ENCODE data around the gene MACF1.
"Not testable (repeated sequence)": the region's sequence is repeated elsewhere in the genome, so short reads cannot be mapped to it uniquely, and the experiment has no call there.

MACF1 gene

DNA sequence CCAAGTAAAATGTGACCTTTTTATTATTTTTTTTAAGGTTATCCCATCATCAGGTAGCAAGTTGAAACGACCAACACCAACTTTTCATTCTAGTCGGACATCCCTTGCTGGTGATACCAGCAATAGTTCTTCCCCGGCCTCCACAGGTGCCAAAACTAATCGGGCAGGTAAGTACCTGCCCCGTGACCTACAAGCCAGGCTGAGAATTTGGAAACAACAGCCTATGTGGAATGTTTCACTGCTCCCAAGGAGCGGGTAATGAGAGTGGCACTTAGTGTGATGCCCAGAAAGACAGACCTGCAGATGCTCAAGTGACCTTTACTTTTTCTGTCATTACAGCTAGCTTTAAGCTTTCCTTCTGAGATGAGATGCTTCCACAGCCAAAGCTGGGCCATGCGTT, 280.1 kb downstream of the MACF1 start:
- DNase-seq (ENCODE audit: insufficient read length, low spot score) (no peak), FAIRE-seq (no peak)

DNA sequence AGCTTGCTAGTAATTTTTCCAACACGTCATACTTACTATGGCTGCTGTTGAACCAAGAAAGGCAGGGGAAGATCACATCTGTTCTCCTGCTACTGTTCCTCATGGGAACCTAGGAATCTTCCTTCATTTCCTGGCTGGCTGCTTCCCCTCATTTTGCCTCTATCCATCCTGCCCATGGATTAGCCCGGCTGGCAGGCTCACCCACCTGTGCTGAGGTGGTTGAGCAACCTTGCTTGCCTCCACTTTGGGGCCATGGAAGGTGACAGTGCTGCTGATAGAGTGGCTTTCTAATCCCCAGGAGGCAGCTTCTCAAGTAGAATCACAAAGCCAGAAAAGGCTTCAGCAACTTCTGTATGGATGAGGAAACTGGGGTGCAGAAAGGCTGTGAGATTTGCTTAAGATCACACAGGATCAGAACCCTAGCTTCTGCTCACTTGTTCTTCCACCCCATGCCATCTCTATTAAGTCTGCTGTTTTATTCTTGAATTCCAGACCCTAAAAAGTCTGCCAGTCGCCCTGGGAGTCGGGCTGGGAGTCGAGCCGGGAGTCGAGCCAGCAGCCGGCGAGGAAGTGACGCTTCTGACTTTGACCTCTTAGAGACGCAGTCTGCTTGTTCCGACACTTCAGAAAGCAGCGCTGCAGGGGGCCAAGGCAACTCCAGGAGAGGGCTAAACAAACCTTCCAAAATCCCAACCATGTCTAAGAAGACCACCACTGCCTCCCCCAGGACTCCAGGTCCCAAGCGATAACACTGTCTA, 280.7 kb downstream of the MACF1 start:
- FAIRE-seq (no peak), DNase-seq (ENCODE audit: insufficient read length, low spot score) (no peak)

DNA sequence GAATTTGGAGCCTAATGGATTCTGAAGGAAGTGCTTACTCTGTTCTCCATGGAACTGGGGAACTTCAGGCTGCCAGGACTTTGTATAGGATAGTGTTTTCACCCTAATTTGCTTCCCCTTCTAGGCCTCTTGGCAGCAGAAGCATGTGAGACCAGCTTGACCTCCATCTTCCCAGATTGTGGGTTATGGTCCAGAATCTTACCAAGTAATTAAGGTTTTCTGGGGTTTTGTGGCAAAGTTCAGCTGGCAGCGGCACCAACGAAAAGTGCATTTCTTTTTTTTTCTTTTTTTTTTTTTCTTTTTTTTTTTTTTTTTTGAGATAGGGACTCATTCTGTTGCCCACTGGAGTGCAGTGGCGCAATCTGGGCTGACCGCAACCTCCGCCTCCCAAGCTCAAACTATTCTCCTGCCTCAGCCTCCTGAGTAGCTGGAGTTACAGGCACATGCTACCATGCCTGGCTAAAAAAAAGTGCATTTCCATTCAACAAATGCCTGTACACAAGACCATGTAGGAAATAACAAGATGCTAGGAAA, 283.6 kb downstream of the MACF1 start:
- no peak for FAIRE-seq
- no peak for DNase-seq (ENCODE audit: insufficient read length, low spot score)

DNA sequence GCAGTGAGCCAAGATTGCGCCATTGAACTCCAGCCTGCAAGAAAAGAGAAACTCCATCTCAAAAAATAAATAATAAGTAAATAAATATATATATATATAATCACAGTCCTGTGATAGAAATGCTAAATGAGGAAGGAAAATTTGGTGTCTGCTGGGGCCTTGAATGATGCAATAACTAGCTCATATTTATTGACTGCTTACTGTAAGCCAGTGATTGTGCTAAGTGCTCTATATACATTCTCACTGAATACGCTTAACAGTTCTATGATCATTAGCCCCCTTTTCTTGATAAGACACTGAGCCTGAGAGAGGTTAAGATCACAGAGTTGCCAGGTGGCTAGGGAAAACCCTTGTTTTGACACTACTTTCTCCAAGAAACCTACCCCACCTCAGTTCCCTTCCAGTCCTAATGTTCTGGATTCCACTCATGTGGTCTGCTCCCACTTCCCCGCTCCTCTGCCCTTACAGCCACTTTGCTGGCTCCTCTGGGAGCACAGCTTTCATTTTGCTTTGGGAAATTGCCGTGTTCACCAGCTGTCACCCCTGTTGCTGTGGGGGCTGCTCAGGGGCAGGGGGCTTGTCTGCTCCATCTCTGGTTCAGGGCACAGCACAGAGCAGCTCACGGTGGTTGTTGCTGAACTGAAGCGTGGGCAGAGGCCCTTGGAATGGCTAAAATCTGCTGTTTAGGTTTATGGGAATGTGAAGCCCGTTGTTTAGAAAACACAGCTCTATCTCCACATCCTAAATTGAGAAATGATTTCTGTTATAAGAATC, 284.5 kb downstream of the MACF1 start:
- DNase-seq (ENCODE audit: insufficient read length, low spot score) (no peak), FAIRE-seq (no peak)

DNA sequence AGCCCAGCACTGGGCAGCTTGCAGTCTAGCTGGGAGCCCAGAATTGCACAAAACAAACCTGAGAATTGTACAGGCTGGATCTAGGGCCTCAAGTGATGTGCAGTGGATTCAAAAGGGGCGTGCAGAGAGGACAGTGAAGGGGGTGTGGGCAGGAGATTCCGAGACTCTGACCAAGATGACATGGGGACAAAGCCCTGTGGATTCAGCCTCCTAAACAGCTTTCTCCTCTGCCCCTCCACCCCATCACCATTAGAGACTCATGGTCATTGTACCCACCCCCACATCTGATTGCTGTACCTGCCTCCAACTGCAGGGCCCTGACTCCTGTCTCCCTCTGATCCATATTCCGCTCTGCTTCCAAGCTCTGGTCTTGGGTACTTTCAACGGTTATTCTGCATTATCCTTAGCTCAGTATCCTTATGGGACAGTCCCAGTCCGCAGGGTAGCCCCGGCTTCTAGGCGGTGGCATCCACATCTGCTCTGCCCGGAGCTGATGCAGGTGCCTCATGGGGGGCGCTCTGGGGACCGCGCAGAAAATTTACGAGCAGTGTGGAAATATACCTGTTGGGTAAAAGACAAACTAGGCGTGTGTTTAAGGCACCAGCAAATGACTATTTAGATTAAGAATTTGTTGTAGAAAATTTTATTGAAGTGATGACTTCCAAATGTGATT, 285.2 kb downstream of the MACF1 start:
- no peak for DNase-seq (ENCODE audit: insufficient read length, low spot score)
- FAIRE-seq = peak; percentile 23

DNA sequence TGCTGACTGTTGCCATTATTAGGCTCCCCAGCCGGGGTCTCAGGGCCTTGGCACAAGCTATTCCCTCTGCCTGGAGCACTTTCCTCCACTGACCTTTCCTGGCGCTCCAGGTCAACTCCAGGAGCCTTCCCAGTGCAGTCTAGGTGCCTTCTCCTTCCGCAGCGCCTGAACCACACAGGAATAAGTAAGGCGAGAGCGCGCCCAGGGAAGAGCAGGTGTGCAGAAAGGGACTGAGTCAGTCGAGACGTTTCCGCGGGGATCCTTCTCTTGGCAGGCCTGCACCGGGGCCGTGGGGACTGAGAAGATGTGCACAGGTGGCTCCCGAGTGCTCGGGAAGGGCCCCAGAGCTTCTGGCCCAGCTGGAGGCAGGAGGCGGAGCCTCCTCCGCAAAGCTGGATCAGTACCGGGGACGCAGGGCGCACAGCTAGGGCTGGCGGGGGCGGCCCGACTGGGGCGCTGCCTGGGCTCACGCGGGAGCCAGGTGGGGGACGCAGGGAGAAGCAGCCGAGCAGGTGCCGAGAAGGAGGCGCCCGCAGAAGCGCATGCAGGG, 286.2 kb downstream of the MACF1 start:
- DNase-seq (ENCODE audit: insufficient read length, low spot score) (no peak), FAIRE-seq (no peak)

DNA sequence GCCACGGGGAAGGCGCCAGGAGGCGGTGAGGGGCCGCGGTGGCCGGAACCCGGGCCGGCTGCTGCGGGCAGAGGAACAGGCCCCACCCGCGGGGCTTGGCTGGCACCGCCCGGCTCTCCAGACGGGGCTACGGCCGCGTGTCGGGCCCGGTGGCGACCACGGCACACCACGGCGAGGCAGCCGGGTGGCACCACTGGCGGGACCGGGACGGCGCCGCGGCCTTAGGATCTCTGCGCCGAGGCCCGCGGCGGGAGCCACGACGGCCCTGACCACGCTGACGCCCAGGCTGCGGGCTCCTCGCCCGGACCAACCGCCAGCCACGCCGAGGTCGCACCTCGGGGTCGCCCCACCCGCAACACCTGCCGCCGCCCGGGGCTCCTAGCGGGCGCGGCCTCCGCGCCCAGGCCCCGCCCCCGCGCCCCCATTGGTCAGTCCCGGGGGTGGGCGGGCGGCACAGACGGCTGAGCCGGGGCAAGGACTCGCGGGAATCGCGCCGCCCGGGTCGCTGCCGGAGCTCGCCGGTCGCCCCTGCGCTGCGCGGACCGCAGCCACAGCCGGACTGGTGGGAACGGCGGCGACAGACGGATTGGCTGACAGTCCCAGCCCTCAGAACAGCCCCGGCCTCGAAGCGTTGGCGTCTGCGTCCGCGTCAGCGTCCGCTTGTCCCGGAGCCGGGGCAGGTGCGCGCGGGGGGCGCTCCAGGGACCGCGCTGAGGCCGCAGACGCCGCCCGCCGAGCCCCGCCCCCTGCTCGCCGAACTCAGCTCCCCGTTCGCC, 286.8 kb downstream of the MACF1 start, which contains the start of gene BMP8A:
Gene BMP8A, plus strand, starts transcription at position 491 of the 776 bp plus-strand sequence. CDS start 356 bp downstream, outside the sequence.
- FAIRE-seq (peak; percentile 4), DNase-seq (ENCODE audit: insufficient read length, low spot score) (peak; percentile 97)

DNA sequence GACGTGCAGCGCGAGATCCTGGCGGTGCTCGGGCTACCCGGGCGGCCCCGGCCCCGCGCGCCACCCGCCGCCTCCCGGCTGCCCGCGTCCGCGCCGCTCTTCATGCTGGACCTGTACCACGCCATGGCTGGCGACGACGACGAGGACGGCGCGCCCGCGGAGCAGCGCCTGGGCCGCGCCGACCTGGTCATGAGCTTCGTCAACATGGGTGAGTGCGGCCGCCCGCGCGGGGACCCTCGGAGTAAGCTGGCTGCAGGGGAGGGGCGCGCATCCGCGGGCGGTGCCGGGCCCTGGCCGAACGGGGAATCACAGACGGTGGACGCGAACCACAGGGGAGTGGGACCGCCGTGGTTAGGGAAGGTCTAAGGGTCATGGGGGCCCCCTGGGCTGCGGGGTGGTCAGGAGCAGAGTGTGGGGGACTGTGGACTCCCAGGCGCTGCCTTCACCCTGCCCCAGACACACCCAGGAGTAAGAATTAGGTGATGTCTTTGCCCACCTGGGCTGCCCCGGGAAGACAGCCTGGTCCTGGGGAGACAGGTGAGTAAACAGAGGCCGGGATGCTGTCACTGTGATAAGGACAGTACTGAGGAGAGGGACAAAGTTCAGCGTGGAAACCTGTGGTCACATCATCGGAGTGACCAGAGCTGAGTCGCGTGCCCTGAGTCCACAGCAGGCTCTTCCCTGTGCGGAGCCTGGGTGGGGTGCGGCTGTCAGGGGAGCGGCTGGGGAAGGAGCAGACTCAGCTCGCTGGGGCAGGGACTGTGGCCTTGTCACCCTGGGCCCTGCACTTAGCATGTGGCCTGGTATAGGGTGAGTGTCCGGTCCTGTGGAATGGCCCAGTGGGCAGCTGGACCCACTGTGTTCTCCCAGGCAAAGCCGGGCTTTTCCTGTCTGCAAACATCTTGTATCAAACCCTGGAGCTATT, 287.9 kb downstream of the MACF1 start:
- not testable (repeated sequence) for DNase-seq (ENCODE audit: insufficient read length, low spot score); FAIRE-seq

DNA sequence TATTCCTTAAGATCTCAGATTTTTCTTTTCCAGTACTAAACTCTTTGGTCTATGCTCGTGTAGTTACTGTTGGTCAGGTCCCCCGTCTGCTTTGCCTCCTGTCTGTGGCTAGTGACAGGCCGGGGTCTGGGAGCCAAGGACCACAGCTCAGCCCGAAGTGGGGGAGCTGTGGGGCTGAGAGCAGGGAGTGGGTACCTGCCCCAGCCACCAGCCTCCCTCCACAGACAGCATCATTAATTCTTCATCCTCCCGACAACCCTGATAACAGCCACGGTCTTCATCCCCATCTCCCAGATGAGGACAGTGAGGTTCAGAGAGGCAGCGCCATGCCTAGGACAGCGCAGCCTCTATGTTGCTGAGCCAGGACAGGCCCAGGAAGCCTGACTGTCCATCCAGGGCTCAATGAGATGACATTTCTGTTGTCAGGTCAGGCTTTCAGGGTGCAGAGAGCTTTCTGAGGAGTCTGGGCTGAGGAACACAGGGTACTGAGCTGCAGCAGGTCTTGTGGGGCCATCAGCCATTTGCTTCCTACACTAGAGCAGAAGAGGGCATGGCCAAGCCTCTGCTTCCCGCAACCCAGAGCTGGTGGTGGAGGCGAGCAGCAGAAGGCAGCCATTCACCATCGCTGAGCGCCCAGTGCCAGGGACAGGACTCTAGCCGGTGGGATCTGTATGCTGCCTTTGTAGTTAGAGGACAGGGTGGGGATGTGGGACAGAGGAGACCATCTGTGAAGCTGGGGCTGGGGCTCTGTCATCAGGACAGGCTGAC, 288.7 kb downstream of the MACF1 start:
- DNase-seq (ENCODE audit: insufficient read length, low spot score); FAIRE-seq: not testable (repeated sequence)

DNA sequence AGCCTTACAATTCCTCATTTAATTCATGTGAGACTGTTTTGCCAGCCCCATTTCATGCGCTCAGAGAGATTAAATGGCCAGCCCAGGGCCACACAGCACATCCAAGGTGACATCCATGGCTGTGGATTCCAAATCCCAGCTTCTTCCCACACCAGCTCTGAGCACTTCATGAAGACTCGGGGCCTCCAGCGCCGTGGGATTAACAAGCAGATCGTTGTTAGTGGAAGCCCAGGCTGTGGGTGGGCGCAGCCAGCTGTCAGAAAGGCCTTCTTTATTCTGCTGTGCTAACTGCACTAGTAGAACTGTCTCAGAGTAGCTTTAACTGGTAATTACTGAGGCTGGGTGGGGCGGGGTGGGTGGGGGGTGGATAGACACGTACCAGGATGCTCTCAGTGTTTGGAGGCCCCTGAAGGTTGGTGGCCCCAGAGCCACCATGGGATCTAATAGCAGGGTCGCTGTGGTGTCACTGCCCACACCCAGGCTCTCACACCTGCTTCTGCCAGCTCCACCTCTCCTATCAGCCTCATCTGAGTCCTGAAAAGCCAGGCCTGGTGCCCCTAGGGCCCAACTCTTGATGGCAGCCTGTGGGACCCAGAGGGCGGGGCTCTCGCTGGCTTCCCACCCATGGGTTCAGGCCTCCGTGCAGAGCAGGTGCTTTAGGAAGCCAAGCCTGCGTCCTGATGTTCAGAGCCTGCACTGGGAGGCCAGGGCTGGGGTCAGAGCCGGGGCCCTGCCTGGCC, 290.3 kb downstream of the MACF1 start:
- FAIRE-seq (no peak), DNase-seq (ENCODE audit: insufficient read length, low spot score) (no peak)

DNA sequence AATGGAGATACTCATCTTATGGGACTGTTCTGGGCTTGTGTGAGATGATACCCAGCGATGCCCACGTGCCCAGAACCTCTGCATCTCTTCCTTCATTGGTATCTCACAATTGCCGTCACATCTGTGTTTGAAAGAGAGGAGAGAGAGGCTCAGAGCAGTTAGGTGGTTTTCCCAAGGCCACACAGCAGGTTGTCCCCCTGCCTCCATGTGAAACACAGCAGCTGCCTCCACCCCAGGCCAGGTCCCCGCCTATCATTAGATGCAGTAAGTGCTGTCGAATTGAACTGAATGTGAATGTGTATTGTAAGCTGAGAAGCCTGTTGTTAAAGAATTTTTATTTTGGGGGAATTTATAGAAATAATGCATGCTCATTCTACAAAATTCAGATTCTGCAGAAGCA, 292.0 kb downstream of the MACF1 start:
- DNase-seq (ENCODE audit: insufficient read length, low spot score) = not testable (repeated sequence)

DNA sequence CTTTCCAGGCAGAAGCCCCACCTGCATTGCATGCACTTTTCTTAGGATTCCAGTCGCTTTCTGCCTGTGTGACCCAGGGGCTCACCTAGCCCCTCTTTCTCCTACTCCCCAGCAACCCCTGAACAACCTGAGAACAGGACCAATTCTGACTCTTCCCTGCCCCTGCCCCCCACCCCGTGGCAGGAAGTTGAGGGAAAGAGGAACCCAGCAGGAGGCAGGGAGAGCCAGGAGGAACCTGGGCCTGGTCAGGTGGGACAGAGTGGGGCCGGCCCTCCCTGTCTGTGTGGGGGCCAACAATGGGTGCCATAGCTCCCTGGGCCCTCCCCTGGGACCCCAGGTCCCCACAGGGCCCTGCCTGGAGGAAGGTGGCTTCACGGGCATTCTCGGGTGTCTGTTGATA, 293.1 kb downstream of the MACF1 start:
- DNase-seq (ENCODE audit: insufficient read length, low spot score) (no peak), FAIRE-seq (no peak)

More for the DNA sequence above, 292.0 kb downstream of the MACF1 start:
- not testable (repeated sequence) for FAIRE-seq

DNA sequence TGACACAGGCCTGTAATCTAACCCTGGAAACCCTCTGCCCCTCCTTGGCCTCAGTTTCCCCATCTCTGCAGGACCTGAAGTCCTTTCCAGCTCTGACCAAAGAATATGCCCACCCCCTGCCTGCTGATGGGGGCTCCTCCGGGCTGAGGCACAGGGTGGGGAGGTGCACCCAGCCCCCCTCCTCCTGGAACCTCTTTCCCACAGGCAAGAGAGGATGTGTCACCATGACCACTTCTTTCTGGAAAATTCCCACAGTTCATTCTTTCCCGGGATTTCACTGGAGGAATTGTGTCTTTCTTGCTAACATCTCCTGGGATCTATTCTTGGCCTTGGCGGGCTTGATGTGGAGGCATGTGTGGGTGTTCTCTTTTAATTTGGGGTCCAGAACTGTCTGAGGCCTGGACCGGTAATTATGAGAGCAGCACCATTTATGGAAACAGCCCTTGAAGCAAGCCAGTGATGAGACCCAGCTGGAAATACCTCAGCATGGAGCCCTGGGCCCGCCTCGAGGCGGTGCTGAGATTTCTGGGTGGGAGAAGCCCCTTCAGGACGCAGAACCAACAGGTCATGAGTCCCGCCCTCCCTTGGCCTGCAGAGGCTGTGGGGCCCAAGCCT, 293.7 kb downstream of the MACF1 start:
- FAIRE-seq; DNase-seq (ENCODE audit: insufficient read length, low spot score): not testable (repeated sequence)

DNA sequence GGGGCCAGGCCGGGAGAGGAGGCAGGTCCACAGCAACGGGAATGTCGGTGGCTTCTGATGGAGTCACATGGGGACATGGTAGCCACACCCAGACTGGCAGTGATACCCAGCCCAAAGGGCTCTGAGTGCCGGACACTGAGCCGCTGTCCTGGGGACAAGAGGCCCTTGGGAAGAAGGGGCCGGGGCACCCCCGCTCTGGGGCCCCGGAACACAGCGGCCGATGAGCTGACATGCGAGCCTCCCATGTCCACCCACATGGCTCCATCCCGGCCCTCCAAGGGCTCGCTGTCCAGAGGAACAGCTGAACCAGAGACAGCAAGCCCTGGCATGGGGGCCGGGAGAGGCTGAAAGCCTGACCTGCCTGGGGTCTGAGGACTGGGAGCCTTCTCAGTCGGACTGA, 294.3 kb downstream of the MACF1 start:
- DNase-seq (ENCODE audit: insufficient read length, low spot score); FAIRE-seq: not testable (repeated sequence)

DNA sequence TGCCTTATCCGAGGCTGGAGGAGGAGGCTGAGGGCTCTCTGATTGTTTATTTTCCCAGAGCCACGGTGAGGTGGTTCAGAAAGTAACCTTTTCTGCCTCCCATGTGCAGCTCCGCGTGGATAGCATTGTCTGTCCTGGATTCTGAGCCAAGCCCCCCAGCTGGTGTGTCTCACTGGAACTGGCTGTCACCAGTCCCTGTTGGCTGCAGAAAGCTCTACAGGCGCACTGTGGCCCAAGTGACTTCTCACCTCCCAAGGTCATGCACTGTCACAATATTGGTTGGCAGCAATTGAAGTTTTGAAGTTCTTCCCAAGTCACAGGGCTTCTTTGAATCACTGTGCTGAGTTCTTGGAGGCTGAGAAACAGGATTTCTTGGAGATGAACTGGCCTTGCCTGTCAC, 295.2 kb downstream of the MACF1 start:
- no peak for FAIRE-seq

DNA sequence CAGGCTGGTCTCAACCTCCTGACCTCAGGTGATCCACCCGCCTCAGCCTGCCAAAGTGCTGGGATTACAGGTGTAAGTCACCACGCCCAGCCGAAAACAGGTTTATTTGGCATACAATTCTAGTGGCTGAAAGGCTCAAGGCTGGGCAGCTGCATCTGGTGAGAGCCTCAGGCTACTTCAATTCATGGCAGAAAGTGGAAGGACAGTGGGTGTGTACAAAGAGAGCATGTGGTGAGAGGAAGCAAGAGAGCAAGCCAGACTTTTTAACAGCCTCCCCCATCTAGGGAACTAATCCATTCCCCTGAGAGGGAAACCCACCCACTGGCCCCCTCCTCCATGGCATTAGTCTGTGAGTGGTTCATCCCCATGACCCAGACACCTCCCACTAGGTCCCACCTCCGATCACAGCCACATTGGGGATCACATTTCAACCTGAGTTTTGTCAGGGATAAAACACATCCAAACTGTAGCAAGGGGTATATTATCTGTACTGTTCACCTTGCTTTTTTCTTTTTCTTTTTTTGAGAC, 296.4 kb downstream of the MACF1 start:
- DNase-seq (ENCODE audit: insufficient read length, low spot score) (no peak), FAIRE-seq (no peak)

More for the DNA sequence above, 295.2 kb downstream of the MACF1 start:
- DNase-seq (ENCODE audit: insufficient read length, low spot score) = no peak

DNA sequence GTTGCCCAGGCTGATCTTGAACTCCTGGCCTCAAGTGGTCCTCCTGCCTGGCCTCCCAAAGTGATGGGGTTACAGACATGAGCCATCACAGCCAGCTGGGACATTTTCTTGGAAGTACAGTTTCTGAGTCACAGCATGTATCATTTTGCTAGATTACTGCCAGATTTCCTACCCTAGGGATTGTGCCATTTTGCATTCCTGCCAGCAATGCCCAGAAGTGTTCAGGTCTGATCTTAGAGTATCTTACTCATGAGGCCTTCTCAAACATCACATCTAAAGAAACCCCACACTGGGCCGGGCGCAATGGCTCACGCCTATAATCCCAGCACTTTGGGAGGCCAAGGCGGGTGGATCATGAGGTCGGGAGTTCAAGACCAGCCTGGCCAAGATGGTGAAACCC, 297.2 kb downstream of the MACF1 start:
- DNase-seq (ENCODE audit: insufficient read length, low spot score) = no peak
- no peak for FAIRE-seq

All from GM19239 (cell line).